ENCODE data around the gene ZNF385B.
"Not testable (repeated sequence)": the region's sequence is repeated elsewhere in the genome, so short reads cannot be mapped to it uniquely, and the experiment has no call there.

The ZNF385B gene

GRCh38 chr2:179470089-179470488 lies 391.3 kb downstream of the ZNF385B start:
- no peak for DNase-seq

- no peak for DNase-seq
Measured at GRCh38 chr2:179467960-179468359, 393.5 kb downstream of the ZNF385B start.

- DNase-seq, result no peak
Measured at GRCh38 chr2:179467111-179467510, 394.3 kb downstream of the ZNF385B start.

- no peak for DNase-seq
Measured at GRCh38 chr2:179461420-179461819, 400.0 kb downstream of the ZNF385B start.

GRCh38 chr2:179460181-179460929 lies 401.1 kb downstream of the ZNF385B start:
- no peak for DNase-seq

- not testable (repeated sequence) for DNase-seq
Measured at GRCh38 chr2:179458113-179458512, 403.3 kb downstream of the ZNF385B start.

GRCh38 chr2:179455824-179456223 lies 405.6 kb downstream of the ZNF385B start:
- no peak for DNase-seq

GRCh38 chr2:179455172-179455524 lies 406.3 kb downstream of the ZNF385B start:
- DNase-seq, result no peak

- no peak for DNase-seq
Measured at GRCh38 chr2:179454443-179455171, 406.8 kb downstream of the ZNF385B start.

GRCh38 chr2:179449010-179449409 lies 412.4 kb downstream of the ZNF385B start:
- no peak for DNase-seq

- no peak for DNase-seq
Measured at GRCh38 chr2:179447839-179448447, 413.5 kb downstream of the ZNF385B start.

- no peak for DNase-seq
Measured at GRCh38 chr2:179447421-179447820, 414.0 kb downstream of the ZNF385B start.

GRCh38 chr2:179446476-179447141 lies 414.8 kb downstream of the ZNF385B start:
- no peak for DNase-seq

GRCh38 chr2:179444056-179444455 lies 417.4 kb downstream of the ZNF385B start:
- no peak for DNase-seq

GRCh38 chr2:179443180-179443579 lies 418.2 kb downstream of the ZNF385B start:
- DNase-seq, result no peak

- DNase-seq, result no peak
Measured at GRCh38 chr2:179442206-179442605, 419.2 kb downstream of the ZNF385B start.

- no peak for DNase-seq
Measured at GRCh38 chr2:179441551-179441950, 419.9 kb downstream of the ZNF385B start.

- peak in 1 of 2 experiments; percentile 41 for DNase-seq
Measured at GRCh38 chr2:179440642-179441251, 420.7 kb downstream of the ZNF385B start.

- no peak for DNase-seq
Measured at GRCh38 chr2:179438654-179439053, 422.8 kb downstream of the ZNF385B start.

GRCh38 chr2:179437430-179437829 lies 424.0 kb downstream of the ZNF385B start:
- no peak for DNase-seq

- DNase-seq, result no peak
Measured at GRCh38 chr2:179435566-179435965, 425.8 kb downstream of the ZNF385B start.

- no peak for DNase-seq
Measured at GRCh38 chr2:179435000-179435399, 426.4 kb downstream of the ZNF385B start.

- DNase-seq, result no peak
Measured at GRCh38 chr2:179434357-179434756, 427.1 kb downstream of the ZNF385B start.
